ENCODE results near the gene ATE1. TPM values are rescaled to one million over a fixed set of nuclear protein-coding genes. Genes with fewer than 3 reads are reported as not detected.

ATE1 gene
- total RNA-seq, 1 experiment from 2014 or later: 40.4 TPM

DNA sequence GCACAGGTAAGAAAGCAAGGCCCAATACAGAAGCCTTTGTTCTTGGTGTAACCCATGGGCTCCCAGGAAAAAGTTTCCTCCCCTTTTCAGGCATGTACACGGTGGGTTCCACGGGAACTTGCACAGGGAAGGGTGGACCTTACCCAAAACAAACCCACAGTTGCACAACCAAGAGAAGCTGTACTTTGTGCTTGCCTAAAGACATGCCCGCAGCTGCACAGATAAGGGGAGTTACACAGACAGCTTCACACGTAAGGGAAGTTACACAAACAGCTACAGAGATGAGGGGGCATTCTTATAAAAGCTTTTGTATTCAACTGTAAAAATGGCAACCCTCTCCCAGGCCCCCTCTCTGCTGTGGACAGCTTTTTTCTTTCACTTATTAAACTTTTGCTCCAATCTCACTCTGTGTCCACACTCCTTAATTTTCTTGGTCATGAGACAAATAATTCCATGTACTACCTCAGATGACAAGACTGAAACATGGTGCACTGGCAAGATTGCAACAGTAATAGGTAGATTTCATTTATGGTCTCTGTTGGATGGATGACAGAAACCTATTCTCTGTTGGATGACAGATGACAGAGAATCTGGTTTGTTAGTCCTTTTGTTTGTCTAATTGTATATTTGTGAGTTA is 72.9 kb downstream of the ATE1 start:
- DNase-seq (ENCODE audit: unreplicated experiment): no peak
- no peaks in the 10 kb centered on the region for H3K9me3 Mint-ChIP-seq (ENCODE audit: unreplicated experiment)
- ChIA-PET CTCF (interaction anchor here (0.6 to 1.5 kb wide), 3 partner anchors 31 to 382 kb away, joined by 3 to 5 read pairs (median 4); no protein-coding TSS in a partner anchor), POLR2A (interaction anchor here (1.8 kb wide), 1 partner anchor 9 kb away, joined by 6 read pairs; no protein-coding TSS in a partner anchor)
- TF ChIP-seq, protein P1, sequence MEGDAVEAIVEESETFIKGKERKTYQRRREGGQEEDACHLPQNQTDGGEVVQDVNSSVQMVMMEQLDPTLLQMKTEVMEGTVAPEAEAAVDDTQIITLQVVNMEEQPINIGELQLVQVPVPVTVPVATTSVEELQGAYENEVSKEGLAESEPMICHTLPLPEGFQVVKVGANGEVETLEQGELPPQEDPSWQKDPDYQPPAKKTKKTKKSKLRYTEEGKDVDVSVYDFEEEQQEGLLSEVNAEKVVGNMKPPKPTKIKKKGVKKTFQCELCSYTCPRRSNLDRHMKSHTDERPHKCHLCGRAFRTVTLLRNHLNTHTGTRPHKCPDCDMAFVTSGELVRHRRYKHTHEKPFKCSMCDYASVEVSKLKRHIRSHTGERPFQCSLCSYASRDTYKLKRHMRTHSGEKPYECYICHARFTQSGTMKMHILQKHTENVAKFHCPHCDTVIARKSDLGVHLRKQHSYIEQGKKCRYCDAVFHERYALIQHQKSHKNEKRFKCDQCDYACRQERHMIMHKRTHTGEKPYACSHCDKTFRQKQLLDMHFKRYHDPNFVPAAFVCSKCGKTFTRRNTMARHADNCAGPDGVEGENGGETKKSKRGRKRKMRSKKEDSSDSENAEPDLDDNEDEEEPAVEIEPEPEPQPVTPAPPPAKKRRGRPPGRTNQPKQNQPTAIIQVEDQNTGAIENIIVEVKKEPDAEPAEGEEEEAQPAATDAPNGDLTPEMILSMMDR (IDR thresholded peaks at IDR 0.05; ENCODE audit: unreplicated experiment): no peak
- no peak overlapping the region for H3K4me3 Mint-ChIP-seq (ENCODE audit: unreplicated experiment)
- peaks cover 20% of the 10 kb centered on the region for H3K36me3 Mint-ChIP-seq (ENCODE audit: insufficient read depth, unreplicated experiment)
- no peak overlapping the region for H3K27ac Mint-ChIP-seq (ENCODE audit: low read depth, unreplicated experiment)
- intact Hi-C loops (cut with micrococcal nuclease): no loop called here
- no peaks in the 10 kb centered on the region for H3K27me3 Mint-ChIP-seq (ENCODE audit: insufficient read depth, unreplicated experiment)
- BruUV-seq (replicated peaks): no TSS peak
- H3K4me1 Mint-ChIP-seq (ENCODE audit: insufficient read depth, unreplicated experiment): no peaks in the 10 kb centered on the region

DNA sequence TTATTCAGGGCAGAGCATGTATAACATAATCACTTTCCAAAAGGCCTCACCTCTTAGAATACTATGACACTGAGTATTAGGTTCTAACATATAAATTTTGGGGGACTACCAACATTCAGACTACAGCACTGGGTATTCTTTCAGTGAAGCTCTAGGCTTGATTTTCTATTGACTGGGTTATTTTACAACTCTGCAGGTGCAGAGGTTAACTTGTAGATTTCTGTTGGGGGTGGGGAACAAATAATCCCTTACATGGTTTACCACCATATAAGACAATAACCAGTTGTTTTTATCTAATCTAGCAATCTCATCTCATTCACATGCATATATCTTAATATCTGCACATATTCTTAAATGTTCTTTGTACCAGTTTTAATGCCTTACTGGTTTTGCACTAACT is 73.9 kb downstream of the ATE1 start:
- Mint-ChIP-seq H3K27ac (ENCODE audit: low read depth, unreplicated experiment) (no peak overlapping the region), H3K9me3 (ENCODE audit: unreplicated experiment) (no peaks in the 10 kb centered on the region), H3K4me1 (ENCODE audit: insufficient read depth, unreplicated experiment) (no peaks in the 10 kb centered on the region), H3K36me3 (ENCODE audit: insufficient read depth, unreplicated experiment) (peaks cover 28% of the 10 kb centered on the region), H3K27me3 (ENCODE audit: insufficient read depth, unreplicated experiment) (no peaks in the 10 kb centered on the region), H3K4me3 (ENCODE audit: unreplicated experiment) (no peak overlapping the region)
- TF ChIP-seq, protein P1 (IDR thresholded peaks at IDR 0.05; ENCODE audit: unreplicated experiment): no peak
- ChIA-PET CTCF (interaction anchor here (1.2 to 1.5 kb wide), 2 partner anchors 30 to 32 kb away, joined by 3 to 5 read pairs; no protein-coding TSS in a partner anchor), POLR2A (interaction anchor here (1.8 kb wide), 1 partner anchor 8 kb away, joined by 6 read pairs; no protein-coding TSS in a partner anchor)
- DNase-seq (ENCODE audit: unreplicated experiment): no peak
- BruUV-seq (replicated peaks): no TSS peak
- intact Hi-C loops (cut with micrococcal nuclease): no loop called here

DNA sequence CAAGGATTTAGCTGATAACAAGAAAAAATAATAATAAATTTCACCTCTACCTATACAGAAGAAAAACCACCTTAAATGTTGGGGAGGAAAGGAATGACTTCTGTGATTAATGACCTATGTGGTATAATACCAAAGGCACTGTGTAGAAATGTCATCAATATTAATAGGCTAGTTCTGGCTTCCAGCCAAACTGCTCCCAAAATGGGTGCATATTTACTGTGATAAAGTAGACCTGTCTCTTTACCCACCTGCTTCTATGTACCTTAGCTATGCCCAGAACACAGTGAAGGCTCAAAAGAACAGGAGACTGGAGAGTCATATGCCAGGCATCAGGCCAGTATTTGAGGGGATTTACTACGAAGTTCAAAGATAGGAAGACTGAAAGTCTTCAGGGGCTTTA is 76.0 kb downstream of the ATE1 start:
- Mint-ChIP-seq H3K27me3 (ENCODE audit: insufficient read depth, unreplicated experiment) (no peaks in the 10 kb centered on the region), H3K4me1 (ENCODE audit: insufficient read depth, unreplicated experiment) (no peaks in the 10 kb centered on the region), H3K9me3 (ENCODE audit: unreplicated experiment) (no peaks in the 10 kb centered on the region), H3K4me3 (ENCODE audit: unreplicated experiment) (no peak overlapping the region), H3K27ac (ENCODE audit: low read depth, unreplicated experiment) (no peak overlapping the region), H3K36me3 (ENCODE audit: insufficient read depth, unreplicated experiment) (peaks cover 38% of the 10 kb centered on the region)
- ChIA-PET POLR2A (interaction anchor here (0.6 to 1.4 kb wide), 4 partner anchors 12 to 910 kb away, joined by 3 read pairs; no protein-coding TSS in a partner anchor), CTCF (interaction anchor here (2.1 kb wide), 1 partner anchor 28 kb away, joined by 12 read pairs; no protein-coding TSS in a partner anchor)
- intact Hi-C loops (cut with micrococcal nuclease): no loop called here
- no TSS peak for BruUV-seq (replicated peaks)
- TF ChIP-seq, protein P1 (IDR thresholded peaks at IDR 0.05; ENCODE audit: unreplicated experiment): no peak
- DNase-seq (ENCODE audit: unreplicated experiment): no peak

DNA sequence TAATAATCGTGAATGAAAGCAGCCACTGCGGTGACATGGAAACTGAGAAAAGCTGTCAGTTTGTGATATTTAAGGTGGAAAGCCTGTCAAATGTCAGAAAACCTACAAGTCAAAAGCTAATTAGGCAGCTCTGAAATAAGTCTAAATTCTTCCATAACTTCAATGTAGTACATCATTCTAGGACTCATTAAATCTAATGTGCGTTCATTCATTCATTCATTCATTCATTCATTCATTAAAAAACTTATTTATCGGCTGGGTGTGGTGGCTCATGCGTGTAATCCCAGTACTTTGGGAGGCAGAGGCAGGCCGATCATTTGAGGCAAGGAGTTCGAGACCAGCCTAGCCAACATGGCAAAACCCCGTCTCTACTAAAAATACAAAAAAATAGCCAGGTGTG is 79.7 kb downstream of the ATE1 start:
- POLR2A ChIA-PET: no interaction called here
- CTCF ChIA-PET: interaction anchor here (0.6 to 1.7 kb wide), 3 partner anchors 15 to 904 kb away, joined by 3 to 4 read pairs (median 4); no protein-coding TSS in a partner anchor
- H3K9me3 Mint-ChIP-seq (ENCODE audit: unreplicated experiment): no peaks in the 10 kb centered on the region
- no peaks in the 10 kb centered on the region for H3K27me3 Mint-ChIP-seq (ENCODE audit: insufficient read depth, unreplicated experiment)
- no peak overlapping the region for H3K4me3 Mint-ChIP-seq (ENCODE audit: unreplicated experiment)
- H3K36me3 Mint-ChIP-seq (ENCODE audit: insufficient read depth, unreplicated experiment): peaks cover 45% of the 10 kb centered on the region
- no peaks in the 10 kb centered on the region for H3K4me1 Mint-ChIP-seq (ENCODE audit: insufficient read depth, unreplicated experiment)
- DNase-seq (ENCODE audit: unreplicated experiment): no peak
- intact Hi-C loops (cut with micrococcal nuclease): no loop called here
- no peak overlapping the region for H3K27ac Mint-ChIP-seq (ENCODE audit: low read depth, unreplicated experiment)
- TF ChIP-seq, protein P1 (IDR thresholded peaks at IDR 0.05; ENCODE audit: unreplicated experiment): no peak
- BruUV-seq (replicated peaks): no TSS peak
